GM23248 (cell line): Measurements from ENCODE around the gene MORN1. TPM values are rescaled to one million over a fixed set of nuclear protein-coding genes. Genes with fewer than 3 reads are reported as not detected.

Source experiments
- DNase-seq: peaks from one replicate; pipeline ENCODE4 v3.0.0-alpha.2; 2015
- H2AFZ ChIP-seq: fragments of 200-600 bp; sonication (generic); 2 replicates; pipeline ENCODE4 v1.6.1; 2016; ENCODE audit warnings: antibody characterized with exemption
- H3F3A ChIP-seq: fragments of 200-600 bp; sonication (generic); 2 replicates; pipeline ENCODE4 v1.6.1; 2016; ENCODE audit warnings: mild to moderate bottlenecking, antibody characterized with exemption, mixed run types; ENCODE audit not compliant: insufficient read depth
- H3K27ac ChIP-seq: fragments of 200-600 bp; sonication (generic); 2 replicates; pipeline ENCODE4 v1.5.1; 2016; ENCODE audit warnings: mild to moderate bottlenecking
- H3K27me3 ChIP-seq: fragments of 200-600 bp; sonication (generic); replicated peaks from 2 replicates; pipeline ENCODE4 v1.6.1; 2016; ENCODE audit warnings: mild to moderate bottlenecking; ENCODE audit not compliant: insufficient read depth
- H3K36me3 ChIP-seq: fragments of 200-600 bp; sonication (generic); 2 replicates; pipeline ENCODE4 v1.6.1; 2016; ENCODE audit warnings: low read depth, mild to moderate bottlenecking
- H3K4me1 ChIP-seq: fragments of 200-600 bp; sonication (generic); 2 replicates; pipeline ENCODE4 v1.6.1; 2016; ENCODE audit warnings: mild to moderate bottlenecking; ENCODE audit not compliant: insufficient read depth
- H3K4me2 ChIP-seq: fragments of 200-600 bp; sonication (generic); one replicate; pipeline ENCODE4 v1.6.1; 2016; ENCODE audit warnings: mild to moderate bottlenecking; ENCODE audit not compliant: unreplicated experiment
- H3K4me3 ChIP-seq: fragments of 200-600 bp; sonication (generic); 2 replicates; pipeline ENCODE4 v1.5.1; 2016; ENCODE audit warnings: mild to moderate bottlenecking
- H3K79me2 ChIP-seq: fragments of 200-600 bp; sonication (generic); 2 replicates; pipeline ENCODE4 v1.6.1; 2016; ENCODE audit warnings: mild to moderate bottlenecking; ENCODE audit not compliant: insufficient read depth
- H3K9ac ChIP-seq: fragments of 200-600 bp; sonication (generic); 2 replicates; pipeline ENCODE4 v1.6.1; 2016; ENCODE audit warnings: mild to moderate bottlenecking
- H3K9me2 ChIP-seq: fragments of 200-600 bp; sonication (generic); 2 replicates; pipeline ENCODE4 v1.6.1; 2016; ENCODE audit warnings: mixed run types, mild to moderate bottlenecking, moderate library complexity; ENCODE audit not compliant: insufficient read depth
- H3K9me3 ChIP-seq: fragments of 200-600 bp; sonication (generic); one replicate; pipeline ENCODE4 v1.6.1; 2017; ENCODE audit warnings: low read depth
- H4K20me1 ChIP-seq: fragments of 200-600 bp; sonication (generic); 2 replicates; pipeline ENCODE4 v1.6.0; 2016; ENCODE audit not compliant: insufficient read depth
- EZH2 ChIP-seq: fragments of 200-600 bp; sonication (generic); IDR thresholded peaks from 2 replicates; pipeline ENCODE4 v1.6.1; 2018; ENCODE audit warnings: antibody characterized with exemption, mild to moderate bottlenecking; ENCODE audit not compliant: insufficient read depth, poor library complexity, severe bottlenecking
- EZH2phosphoT487 ChIP-seq: fragments of 200-600 bp; sonication (generic); IDR thresholded peaks from 2 replicates; pipeline ENCODE4 v1.6.1; 2018; ENCODE audit warnings: antibody characterized with exemption, moderate library complexity, mild to moderate bottlenecking, low read depth; ENCODE audit not compliant: insufficient read depth
- WGBS, 2 experiments: methylation state at CpG; one replicate each; pipeline ENCODE4 v1.1.6; 2015 to 2017; ENCODE audit warnings: low lambda C conversion rate in 2 of 2, low coverage in 1 of 2; ENCODE audit errors: missing lambda C conversion rate in 2 of 2; 5-methylcytosine and 5-hydroxymethylcytosine counted together
- in situ Hi-C: fragments of 300-500 bp; cut with MboI; formaldehyde crosslinking; loops from 2 replicates; pipeline ENCODE4 v1.15.0; 2020
- polyA plus RNA-seq: library from polyadenylated mRNA; unstranded; fragments of >200 nt; fragmentation: Nextera tagmentation; extraction: Ambion mirVana; gene quantifications from 2 replicates; pipeline ENCODE4 v1.2.1, GENCODE V29; 2016
- total RNA-seq: library from RNA; depleted of rRNA; stranded (reverse); fragments of >200 nt; shearing (Covaris generic); gene quantifications from 2 replicates; pipeline ENCODE4 v1.2.3, GENCODE V29; 2014

The MORN1 gene
- total and polyA plus RNA-seq, 2 experiments from 2014 or later: 7.2 to 8.8 TPM

DNA sequence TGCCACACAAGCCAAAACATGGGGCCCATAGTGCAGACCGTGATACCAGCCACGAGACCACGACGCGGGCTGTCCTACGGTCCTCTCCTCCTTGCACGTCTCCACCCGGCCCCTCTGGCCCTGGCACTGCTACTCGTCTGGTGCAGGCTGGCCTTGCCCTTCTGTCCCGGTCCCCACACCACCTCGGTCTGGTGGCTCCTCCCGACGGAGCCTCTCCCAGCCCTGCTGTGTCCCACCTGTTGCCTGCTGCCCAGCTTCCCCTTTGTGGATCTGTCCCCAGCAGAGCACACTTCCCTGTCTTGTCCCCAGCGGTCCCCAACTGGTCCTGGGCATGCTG lies 50.5 kb downstream of the MORN1 start:
- Histone ChIP-seq H3K79me2 (no peaks in the 10 kb centered on the region), H2AFZ (no peak overlapping the region), H3K9me3 (no peaks in the 10 kb centered on the region), H3K27me3 (no peaks in the 10 kb centered on the region), H3K4me2 (no peak overlapping the region), H4K20me1 (no peaks in the 10 kb centered on the region), H3K27ac (no peak overlapping the region), H3K9me2 (no peaks in the 10 kb centered on the region), H3K9ac (no peak overlapping the region), H3K4me1 (no peaks in the 10 kb centered on the region), H3K4me3 (no peak overlapping the region), H3K36me3 (no peaks in the 10 kb centered on the region), H3F3A (no peaks in the 10 kb centered on the region)
- in situ Hi-C loops: no loop called here
- TF ChIP-seq EZH2 (no peak), EZH2phosphoT487 (no peak)
- 88 to 91% methylated on average over 13 to 14 of the region's 14 CpGs for WGBS, 2 experiments
- no peak for DNase-seq

DNA sequence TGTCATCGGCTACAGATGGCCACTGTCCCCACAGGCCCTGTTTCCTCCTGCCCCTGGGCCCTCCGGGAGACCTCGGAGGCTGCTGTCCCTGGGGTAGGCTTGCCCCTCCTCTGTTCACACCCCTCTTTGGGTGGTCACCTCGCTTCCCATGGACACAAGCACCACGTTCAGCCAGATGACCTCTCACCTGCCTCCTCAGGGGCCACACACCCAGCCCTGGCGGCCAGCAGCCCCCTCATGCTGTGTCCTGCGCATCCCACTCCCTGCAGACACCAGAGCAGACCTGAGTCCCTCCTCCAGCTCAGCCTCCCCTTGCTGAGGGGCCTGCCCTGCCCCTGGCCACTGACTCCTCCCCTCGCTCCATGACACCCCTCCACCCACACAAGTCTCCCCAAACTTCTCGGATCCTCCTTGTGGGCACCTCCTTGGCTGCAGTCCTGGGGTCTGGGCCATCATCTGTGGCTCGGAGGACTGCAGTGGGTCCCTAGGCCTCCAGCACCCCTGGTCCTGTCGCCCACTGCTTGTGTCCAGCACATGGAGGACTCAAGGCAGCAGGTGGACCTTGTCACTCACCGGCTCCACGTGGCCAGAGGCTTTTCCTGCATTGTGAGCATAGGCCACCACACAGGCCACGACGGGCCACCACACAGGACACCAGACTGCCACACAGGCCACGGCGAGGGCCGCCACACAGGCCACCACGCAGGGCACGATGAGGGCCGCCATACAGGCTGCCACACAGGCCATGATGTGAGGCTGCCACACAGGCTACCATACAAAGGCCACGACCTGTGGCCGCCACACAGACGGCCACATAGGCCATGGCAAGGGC lies 51.1 kb downstream of the MORN1 start:
- 84 to 90% methylated on average over 22 to 24 of the region's 24 CpGs for WGBS, 2 experiments
- no peak overlapping the region for H3K4me3 ChIP-seq
- no peaks in the 10 kb centered on the region for H3K9me3 ChIP-seq
- H3K4me2 ChIP-seq: no peak overlapping the region
- no peaks in the 10 kb centered on the region for H4K20me1 ChIP-seq
- H3K36me3 ChIP-seq: no peaks in the 10 kb centered on the region
- H2AFZ ChIP-seq: no peak overlapping the region
- no peak for DNase-seq
- H3K9me2 ChIP-seq: no peaks in the 10 kb centered on the region
- no peak overlapping the region for H3K9ac ChIP-seq
- no peak overlapping the region for H3K27ac ChIP-seq
- no peaks in the 10 kb centered on the region for H3K4me1 ChIP-seq
- no peaks in the 10 kb centered on the region for H3K79me2 ChIP-seq
- H3K27me3 ChIP-seq: no peaks in the 10 kb centered on the region
- in situ Hi-C loops: no loop called here
- no peak for TF ChIP-seq EZH2phosphoT487
- no peak for TF ChIP-seq EZH2
- no peaks in the 10 kb centered on the region for H3F3A ChIP-seq

DNA sequence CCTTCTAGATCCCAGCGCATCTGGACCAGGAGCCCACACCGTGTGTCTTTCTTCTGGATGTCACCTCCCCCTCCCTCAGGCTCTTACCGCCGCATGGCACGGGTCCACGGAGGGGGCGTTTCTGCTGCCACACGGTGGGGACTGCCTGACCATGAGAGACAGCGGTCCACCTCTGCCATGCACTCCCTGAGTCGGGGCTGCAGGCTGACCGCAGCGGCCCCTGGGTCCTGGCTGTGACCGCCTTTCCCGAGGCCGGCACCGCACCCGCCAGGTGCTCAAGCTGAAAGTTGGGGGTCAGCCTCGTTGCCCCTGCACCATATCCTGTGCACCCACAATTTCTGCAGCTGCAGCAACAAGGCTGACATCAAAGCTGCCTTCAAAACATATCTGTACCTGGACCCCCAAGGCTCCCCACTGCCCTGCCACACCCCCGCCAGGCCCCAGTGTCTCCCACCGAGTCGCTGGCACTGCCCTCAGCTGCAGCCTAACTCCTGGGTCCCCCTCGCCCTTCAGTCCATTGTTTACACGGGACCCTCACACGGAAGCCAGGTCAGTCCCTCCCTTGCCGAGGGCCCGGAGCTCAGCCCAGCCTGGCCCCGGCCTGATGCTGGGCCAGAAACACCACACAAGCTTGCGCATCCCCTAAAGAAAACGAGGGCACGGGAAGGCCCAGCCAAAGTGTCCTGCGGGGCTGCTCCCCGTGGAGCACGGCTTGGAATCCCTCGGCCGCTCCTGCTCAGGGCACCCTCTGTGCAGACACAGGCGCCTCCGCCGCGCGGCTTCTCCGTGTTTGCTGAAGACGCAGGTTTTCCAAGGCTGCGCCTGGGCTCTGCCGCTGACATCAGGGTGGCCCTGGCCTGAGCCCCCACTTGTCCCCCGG lies 51.9 kb downstream of the MORN1 start:
- H4K20me1 ChIP-seq: no peaks in the 10 kb centered on the region
- no peak overlapping the region for H3K4me3 ChIP-seq
- H3K4me2 ChIP-seq: no peak overlapping the region
- no peak overlapping the region for H3K27ac ChIP-seq
- in situ Hi-C loops: no loop called here
- 84 to 88% methylated on average over 45 of the region's 45 CpGs for WGBS, 2 experiments
- H3K36me3 ChIP-seq: no peaks in the 10 kb centered on the region
- TF ChIP-seq EZH2 (no peak), EZH2phosphoT487 (no peak)
- no peak for DNase-seq
- no peaks in the 10 kb centered on the region for H3K79me2 ChIP-seq
- no peak overlapping the region for H2AFZ ChIP-seq
- H3K9me3 ChIP-seq: no peaks in the 10 kb centered on the region
- no peaks in the 10 kb centered on the region for H3F3A ChIP-seq
- H3K9ac ChIP-seq: no peak overlapping the region
- H3K4me1 ChIP-seq: no peaks in the 10 kb centered on the region
- no peaks in the 10 kb centered on the region for H3K9me2 ChIP-seq
- H3K27me3 ChIP-seq: no peaks in the 10 kb centered on the region

DNA sequence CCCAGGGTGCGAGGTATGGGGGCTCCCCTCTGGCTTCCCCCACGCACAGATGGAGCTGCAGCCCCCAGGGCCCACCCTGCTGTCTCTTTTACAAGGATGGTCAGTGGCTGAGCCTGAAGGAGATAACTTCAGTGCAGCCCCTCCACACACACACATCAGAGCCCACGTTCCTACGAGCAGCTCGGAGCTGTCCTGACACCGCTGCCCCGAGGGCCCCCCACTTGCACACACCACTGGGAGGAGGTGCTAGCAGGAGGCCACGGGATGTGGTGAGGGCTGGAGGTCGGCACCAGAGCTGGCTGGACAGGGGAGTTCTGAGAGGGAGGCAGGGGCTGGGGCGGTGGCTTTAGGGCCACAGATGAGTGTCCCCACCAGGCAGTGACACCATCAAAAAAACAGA lies 53.9 kb downstream of the MORN1 start:
- H3K9ac ChIP-seq: no peak overlapping the region
- in situ Hi-C loops: no loop called here
- TF ChIP-seq EZH2 (no peak), EZH2phosphoT487 (no peak)

More for the DNA sequence above, 53.9 kb downstream of the MORN1 start:
- no peaks in the 10 kb centered on the region for H3K27me3 ChIP-seq
- H3K4me1 ChIP-seq: no peaks in the 10 kb centered on the region
- H3K79me2 ChIP-seq: no peaks in the 10 kb centered on the region
- H3K4me3 ChIP-seq: no peak overlapping the region
- H4K20me1 ChIP-seq: no peaks in the 10 kb centered on the region
- no peak overlapping the region for H3K4me2 ChIP-seq
- 77 to 79% methylated on average over 9 to 10 of the region's 10 CpGs for WGBS, 2 experiments
- no peaks in the 10 kb centered on the region for H3F3A ChIP-seq
- H2AFZ ChIP-seq: no peak overlapping the region
- DNase-seq: no peak
- H3K9me3 ChIP-seq: no peaks in the 10 kb centered on the region
- no peaks in the 10 kb centered on the region for H3K9me2 ChIP-seq
- no peaks in the 10 kb centered on the region for H3K36me3 ChIP-seq
- H3K27ac ChIP-seq: no peak overlapping the region
